Activated B cell treated with CpG ODN at 0.5 μM for 24 hours (primary cell): ENCODE results near the gene ELAPOR1. TPM values are rescaled to one million over a fixed set of nuclear protein-coding genes. Genes with fewer than 3 reads are reported as not detected.

Source experiments
- ATAC-seq: fragments of 200-7000 bp; cut with Tn5 transposase; one replicate; pipeline ENCODE4 v1.10.0; 2021; ENCODE audit warnings: low read depth, mild to moderate bottlenecking, moderate library complexity
- CTCF ChIA-PET: fragments of 350-600 bp; sonication (Branson Sonifier 250); formaldehyde crosslinking; loops from one replicate; lab custom pipeline; 2021; ENCODE audit warnings: antibody characterized with exemption; lab: Charles Lee
- POLR2A ChIA-PET: fragments of 350-600 bp; sonication (Branson Sonifier 250); formaldehyde crosslinking; loops from one replicate; lab custom pipeline; 2021; ENCODE audit warnings: antibody characterized with exemption; lab: Charles Lee
- DNase-seq: peaks from one replicate; pipeline ENCODE4 v3.0.0; 2022
- H3K27ac Mint-ChIP-seq: one replicate; pipeline ENCODE4 v1.8.0; 2020; ENCODE audit warnings: mixed read lengths
- H3K27me3 Mint-ChIP-seq: one replicate; pipeline ENCODE4 v1.8.0; 2021; ENCODE audit warnings: mixed read lengths
- H3K36me3 Mint-ChIP-seq: one replicate; pipeline ENCODE4 v1.8.0; 2021; ENCODE audit warnings: low read depth, mixed read lengths
- H3K4me1 Mint-ChIP-seq: one replicate; pipeline ENCODE4 v1.8.0; 2021; ENCODE audit warnings: mixed read lengths
- H3K4me3 Mint-ChIP-seq: one replicate; pipeline ENCODE4 v1.8.0; 2020; ENCODE audit warnings: mild to moderate bottlenecking, mixed read lengths
- H3K9me3 Mint-ChIP-seq: one replicate; pipeline ENCODE4 v1.8.0; 2020; ENCODE audit warnings: mixed read lengths
- CTCF ChIP-seq: fragments of 200-600 bp; IDR thresholded peaks from one replicate; pipeline ENCODE4 v1.8.0; 2022; ENCODE audit warnings: antibody characterized with exemption, mild to moderate bottlenecking
- intact Hi-C: fragments of 100-400 bp; cut with micrococcal nuclease; formaldehyde crosslinking; loops from one replicate; pipeline ENCODE4 v1.15.1; 2024
- total RNA-seq: library from RNA; stranded (reverse); gene quantifications from 2 replicates; pipeline ENCODE4 v1.2.3, GENCODE V29; 2022

ELAPOR1 gene
- total RNA-seq, 1 donor from 2014 or later = 0.38 TPM

- DNase-seq = peak; percentile 92
- TF ChIP-seq CTCF = no peak
- Mint-ChIP-seq H3K27me3 (no peaks in the 10 kb centered on the region), H3K4me3 (peak within 1 kb of the TSS; percentile 97), H3K4me1 (peaks cover 25% of the 10 kb centered on the region), H3K36me3 (peaks cover 19% of the 10 kb centered on the region), H3K27ac (peak within 1 kb of the TSS; percentile 96), H3K9me3 (no peaks in the 10 kb centered on the region)
- ATAC-seq = peak; percentile 99
- POLR2A ChIA-PET = interaction anchor here (0.5 to 4.0 kb wide), 18 partner anchors 9 to 473 kb away, joined by 3 to 88 read pairs (median 6); partner anchors contain the start of genes CELSR2, CLCC1, GNAI3 and PRPF38B
- intact Hi-C loops = loop anchor here (1.0 to 2.0 kb wide), 7 partner anchors 14 to 383 kb away; partner anchors contain the start of genes CLCC1, PRPF38B, SARS1 and TMEM167B
- CTCF ChIA-PET = interaction anchor here (1.0 to 2.5 kb wide), 4 partner anchors 16 to 37 kb away, joined by 3 to 20 read pairs (median 4); a partner anchor contains a TSS
These were observed 38.1 kb upstream of the ELAPOR1 start, which contains the start of gene TAF13 for GRCh38 chr1:109075531-109076490. Gene TAF13 (minus strand): TSS chr1:109076003. CDS start chr1:109075947, 56 bp downstream.

GRCh38 chr1:109078317-109078716, 35.6 kb upstream of the ELAPOR1 start:
- H3K9me3 Mint-ChIP-seq = no peaks in the 10 kb centered on the region
- H3K4me1 Mint-ChIP-seq = peaks cover 25% of the 10 kb centered on the region
- CTCF ChIA-PET = interaction anchor here (1.1 kb wide), 1 partner anchor 34 kb away, joined by 3 read pairs; a partner anchor contains a TSS
- no peak overlapping the region for H3K27ac Mint-ChIP-seq
- DNase-seq (no peak), ATAC-seq (no peak)
- POLR2A ChIA-PET = interaction anchor here (3.1 to 4.0 kb wide), 2 partner anchors 12 to 22 kb away, joined by 60 to 88 read pairs; partner anchors contain the start of gene TMEM167B
- intact Hi-C loops = no loop called here
- peaks cover 13% of the 10 kb centered on the region for H3K36me3 Mint-ChIP-seq
- TF ChIP-seq CTCF = no peak
- H3K4me3 Mint-ChIP-seq = no peak overlapping the region
- no peaks in the 10 kb centered on the region for H3K27me3 Mint-ChIP-seq

GRCh38 chr1:109079240-109079622, 34.7 kb upstream of the ELAPOR1 start:
- Mint-ChIP-seq H3K9me3 (no peaks in the 10 kb centered on the region), H3K4me3 (no peak overlapping the region), H3K27me3 (no peaks in the 10 kb centered on the region), H3K36me3 (peaks cover 9% of the 10 kb centered on the region), H3K4me1 (peaks cover 23% of the 10 kb centered on the region), H3K27ac (no peak overlapping the region)
- no peak for TF ChIP-seq CTCF
- ChIA-PET POLR2A (interaction anchor here (4.0 kb wide), 1 partner anchor 21 kb away, joined by 88 read pairs; no protein-coding TSS in a partner anchor), CTCF (no interaction called here)
- intact Hi-C loops = no loop called here
- DNase-seq = no peak
- no peak for ATAC-seq

- POLR2A ChIA-PET = no interaction called here
- TF ChIP-seq CTCF = no peak
- CTCF ChIA-PET = no interaction called here
- intact Hi-C loops = no loop called here
- DNase-seq = no peak
- no peak overlapping the region for H3K4me3 Mint-ChIP-seq
- ATAC-seq = no peak
- H3K27ac Mint-ChIP-seq = no peak overlapping the region
- no peaks in the 10 kb centered on the region for H3K27me3 Mint-ChIP-seq
- no peaks in the 10 kb centered on the region for H3K9me3 Mint-ChIP-seq
- peaks cover 5% of the 10 kb centered on the region for H3K36me3 Mint-ChIP-seq
- H3K4me1 Mint-ChIP-seq = peaks cover 12% of the 10 kb centered on the region
These were observed 33.4 kb upstream of the ELAPOR1 start for GRCh38 chr1:109080441-109081082.
